IMR-90 (cell line): Measurements from ENCODE around the gene HTR2B. TPM values are rescaled to one million over a fixed set of nuclear protein-coding genes. Genes with fewer than 3 reads are reported as not detected.

Experiments
- ATAC-seq: fragments of 200-7000 bp; cut with Tn5 transposase; 2 replicates; pipeline ENCODE4 v1.9.1; 2020; ENCODE audit warnings: low read depth, mild to moderate bottlenecking, moderate library complexity
- BruUV-seq: library from RNA; stranded (reverse); fragments of 400-500 nt; replicated peaks from 2 replicates; lab custom pipeline; 2021; lab: Mats Ljungman, UMichigan
- CTCF ChIA-PET: fragments of 300-600 bp; formaldehyde crosslinking; extraction: SDS; loops from one replicate; lab custom pipeline; 2021; ENCODE audit warnings: antibody characterized with exemption; lab: Yijun Ruan, JAX
- POLR2A ChIA-PET: fragments of 300-600 bp; sonication (Branson Sonifier 250); formaldehyde crosslinking; loops from one replicate; lab custom pipeline; 2022; ENCODE audit warnings: antibody characterized with exemption; ENCODE audit not compliant: unreplicated experiment; lab: Charles Lee
- DNase-seq: peaks from one replicate; pipeline ENCODE4 v3.0.0; 2013
- H2AFZ ChIP-seq: replicated peaks from 2 replicates; pipeline ENCODE3; 2013; ENCODE audit warnings: low read length, mild to moderate bottlenecking; ENCODE audit not compliant: poor library complexity
- H2AK5ac ChIP-seq: 2 replicates; pipeline ENCODE4 v1.6.1; 2013; ENCODE audit warnings: low read depth, low read length, inconsistent platforms
- H2AK9ac ChIP-seq: replicated peaks from 2 replicates; pipeline ENCODE3; 2013; ENCODE audit warnings: mild to moderate bottlenecking, low read depth, low read length, moderate library complexity; ENCODE audit not compliant: poor library complexity
- H2BK120ac ChIP-seq: 2 replicates; pipeline ENCODE4 v1.6.1; 2013; ENCODE audit warnings: low read depth, low read length, inconsistent platforms
- H2BK15ac ChIP-seq: 3 replicates; pipeline ENCODE4 v1.6.1; 2013; ENCODE audit warnings: low read depth, low read length, inconsistent platforms
- H2BK20ac ChIP-seq: 2 replicates; pipeline ENCODE4 v1.6.1; 2013; ENCODE audit warnings: low read depth, mild to moderate bottlenecking, inconsistent platforms, low read length, moderate library complexity
- H2BK5ac ChIP-seq: 2 replicates; pipeline ENCODE4 v1.6.1; 2013; ENCODE audit warnings: mild to moderate bottlenecking, low read depth, low read length, inconsistent platforms; ENCODE audit not compliant: poor library complexity, severe bottlenecking
- H3K14ac ChIP-seq: replicated peaks from 2 replicates; pipeline ENCODE4 v1.6.1; 2013; ENCODE audit warnings: low read depth, low read length, inconsistent platforms
- H3K18ac ChIP-seq: 2 replicates; pipeline ENCODE4 v1.6.1; 2013; ENCODE audit warnings: low read depth, low read length, control low read depth
- H3K23ac ChIP-seq: 2 replicates; pipeline ENCODE4 v1.6.1; 2013; ENCODE audit warnings: low read depth, low read length, inconsistent platforms
- H3K27ac ChIP-seq: 2 replicates; pipeline ENCODE4 v1.5.1; 2013; ENCODE audit warnings: mild to moderate bottlenecking, control low read depth, low read length; ENCODE audit not compliant: insufficient read depth
- H3K27me3 ChIP-seq: 2 replicates; pipeline ENCODE4 v1.6.1; 2013; ENCODE audit warnings: low read length; ENCODE audit not compliant: control insufficient read depth, insufficient read depth
- H3K36me3 ChIP-seq: 2 replicates; pipeline ENCODE4 v1.6.1; 2013; ENCODE audit warnings: low read length, mixed read lengths; ENCODE audit not compliant: control insufficient read depth, insufficient read depth
- H3K4ac ChIP-seq: 2 replicates; pipeline ENCODE4 v1.6.1; 2013; ENCODE audit warnings: low read depth, low read length, inconsistent platforms
- H3K4me1 ChIP-seq: 2 replicates; pipeline ENCODE4 v1.6.1; 2013; ENCODE audit warnings: low read length, mixed read lengths; ENCODE audit not compliant: control insufficient read depth, insufficient read depth
- H3K4me2 ChIP-seq: 2 replicates; pipeline ENCODE4 v1.6.1; 2013; ENCODE audit warnings: low read depth, mild to moderate bottlenecking, control low read depth, low read length, moderate library complexity
- H3K4me3 ChIP-seq: 2 replicates; pipeline ENCODE4 v1.5.1; 2013; ENCODE audit warnings: low read depth, mild to moderate bottlenecking, control low read depth, low read length, moderate library complexity; ENCODE audit not compliant: insufficient read depth
- H3K56ac ChIP-seq: 2 replicates; pipeline ENCODE4 v1.6.1; 2013; ENCODE audit warnings: low read length, inconsistent platforms; ENCODE audit not compliant: insufficient read depth; ENCODE audit errors: extremely low read depth
- H3K79me1 ChIP-seq, 2 experiments: 2 replicates each; pipeline ENCODE4 v1.6.1; 2013; ENCODE audit warnings: low read length in 2 of 2, inconsistent platforms in 1 of 2, low read depth in 1 of 2
- H3K9ac ChIP-seq: 2 replicates; pipeline ENCODE4 v1.6.1; 2013; ENCODE audit warnings: low read depth, low read length, control low read depth
- H3K9me1 ChIP-seq: 2 replicates; pipeline ENCODE4 v1.6.1; 2013; ENCODE audit warnings: low read length, inconsistent platforms; ENCODE audit not compliant: insufficient read depth
- H3K9me3 ChIP-seq: 2 replicates; pipeline ENCODE4 v1.6.1; 2013; ENCODE audit warnings: low read length; ENCODE audit not compliant: control insufficient read depth, insufficient read depth
- H4K20me1 ChIP-seq: 2 replicates; pipeline ENCODE4 v1.6.1; 2013; ENCODE audit warnings: low read length, inconsistent platforms; ENCODE audit not compliant: insufficient read depth
- H4K5ac ChIP-seq: 2 replicates; pipeline ENCODE4 v1.6.1; 2013; ENCODE audit warnings: mild to moderate bottlenecking, low read depth, low read length, control low read depth
- H4K8ac ChIP-seq, 2 experiments: 2 replicates each; pipeline ENCODE4 v1.6.1; 2013; ENCODE audit warnings: low read depth in 2 of 2, low read length in 2 of 2, control low read depth in 1 of 2, inconsistent platforms in 1 of 2
- H4K91ac ChIP-seq: 2 replicates; pipeline ENCODE4 v1.6.1; 2013; ENCODE audit warnings: low read depth, low read length, inconsistent platforms; ENCODE audit not compliant: insufficient read depth
- BHLHE40 ChIP-seq: fragments of 150-350 bp; IDR thresholded peaks from 2 replicates; pipeline ENCODE4 v1.6.1; 2016; ENCODE audit warnings: mild to moderate bottlenecking, low read depth, low read length
- CEBPB ChIP-seq: IDR thresholded peaks from 2 replicates; pipeline ENCODE4 v1.6.1; 2012; ENCODE audit warnings: low read depth, low read length, improper control_type of control experiment
- CHD1 ChIP-seq: IDR thresholded peaks from 2 replicates; pipeline ENCODE4 v1.6.1; 2012; ENCODE audit warnings: low read depth, low read length, improper control_type of control experiment
- CTCF ChIP-seq: conservative IDR thresholded peaks from 2 replicates; pipeline ENCODE4 v1.5.1; 2012; ENCODE audit warnings: mild to moderate bottlenecking, low read depth, low read length, improper control_type of control experiment
- ELK1 ChIP-seq: fragments of 150-350 bp; IDR thresholded peaks from 2 replicates; pipeline ENCODE4 v1.6.1; 2016; ENCODE audit warnings: low read depth, mild to moderate bottlenecking, low read length, moderate library complexity, borderline replicate concordance
- FOS ChIP-seq: fragments of 150-350 bp; IDR thresholded peaks from 2 replicates; pipeline ENCODE4 v1.6.1; 2016; ENCODE audit warnings: low read depth, low read length
- MAFK ChIP-seq: IDR thresholded peaks from 2 replicates; pipeline ENCODE4 v1.6.1; 2012; ENCODE audit warnings: low read depth, low read length, improper control_type of control experiment
- MAZ ChIP-seq: IDR thresholded peaks from 2 replicates; pipeline ENCODE4 v1.6.1; 2012; ENCODE audit warnings: low read depth, mild to moderate bottlenecking, low read length, improper control_type of control experiment, moderate library complexity, borderline replicate concordance
- MXI1 ChIP-seq: IDR thresholded peaks from 2 replicates; pipeline ENCODE4 v1.6.1; 2012; ENCODE audit warnings: low read depth, mild to moderate bottlenecking, low read length, moderate library complexity, borderline replicate concordance
- NFE2L2 ChIP-seq: fragments of 150-350 bp; IDR thresholded peaks from 2 replicates; pipeline ENCODE4 v1.6.1; 2016; ENCODE audit warnings: low read depth, mild to moderate bottlenecking, low read length
- POLR2A ChIP-seq: IDR thresholded peaks from 2 replicates; pipeline ENCODE4 v1.6.1; 2012; ENCODE audit warnings: mild to moderate bottlenecking, low read depth, low read length
- RAD21 ChIP-seq: IDR thresholded peaks from 2 replicates; pipeline ENCODE4 v1.6.1; 2012; ENCODE audit warnings: low read length, improper control_type of control experiment
- RCOR1 ChIP-seq: IDR thresholded peaks from 2 replicates; pipeline ENCODE4 v1.6.1; 2012; ENCODE audit warnings: mild to moderate bottlenecking, low read length, improper control_type of control experiment; ENCODE audit not compliant: insufficient replicate concordance
- USF2 ChIP-seq: fragments of 150-350 bp; IDR thresholded peaks from 2 replicates; pipeline ENCODE4 v1.6.1; 2017; ENCODE audit warnings: mild to moderate bottlenecking, antibody characterized with exemption, low read length, low read depth
- WGBS, 2 experiments: methylation state at CpG; one replicate each; pipeline versions ENCODE4 v1.1.5 to v1.1.7; 2013; ENCODE audit warnings: missing lambda C conversion rate in 2 of 2; ENCODE audit not compliant: insufficient read length in 1 of 2; ENCODE audit errors: extremely low coverage in 2 of 2; 5-methylcytosine and 5-hydroxymethylcytosine counted together
- dilution Hi-C: fragments of 300-500 bp; cut with HindIII; formaldehyde crosslinking; loops from one replicate; pipeline ENCODE4 v1.14.3; 2018; ENCODE audit warnings: low sequenced_read_pairs; ENCODE audit not compliant: unreplicated experiment
- in situ Hi-C: fragments of 300-500 bp; cut with MboI; formaldehyde crosslinking; loops from 3 replicates; pipeline ENCODE4 v1.14.3; 2019; ENCODE audit warnings: low sequenced_read_pairs, inconsistent platforms, mixed read lengths
- intact Hi-C: fragments of 100-400 bp; cut with micrococcal nuclease; formaldehyde crosslinking; loops from 2 replicates; pipeline ENCODE4 v1.10.0; 2022
- polyA plus RNA-seq, 3 experiments: library from polyadenylated mRNA; depleted of rRNA; stranded (reverse); fragments of >200 nt; gene quantifications; 2 replicates each; pipeline ENCODE4 v1.2.3, GENCODE V29; 2012; ENCODE audit warnings: low replicate concordance in 1 of 3
- total RNA-seq: library from RNA; depleted of rRNA; stranded (reverse); fragments of >200 nt; gene quantifications from 2 replicates; pipeline ENCODE4 v1.2.3, GENCODE V29; 2012

The HTR2B gene
- total and polyA plus RNA-seq, 2 of the 4 experiments (the other 2 are of a cell fraction) = 0.26 to 0.72 TPM

GRCh38 chr2:231138699-231139098, 13.9 kb upstream of the HTR2B start:
- intact Hi-C loops = no loop called here
- Histone ChIP-seq H3K9me1 (no peaks in the 10 kb centered on the region; the same call in 1 of the 2 replicates), H2AFZ (no peak overlapping the region), H3K4me1 (peaks cover 5% of the 10 kb centered on the region), H3K4me2 (peak overlapping the region; percentile 48), H4K20me1 (no peaks in the 10 kb centered on the region), H3K4ac (peak overlapping the region; percentile 63; the same call in 1 of the 2 replicates), H4K91ac (peak overlapping the region; percentile 5; the same call in 1 of the 2 replicates), H3K23ac (no peak overlapping the region), H2BK120ac (peak overlapping the region; percentile 43; the same call in 1 of the 2 replicates), H3K14ac (0 out of 2 replicates have a peak overlapping the region, but pooled peaks have one; percentile 22), H2AK9ac (no peak overlapping the region), H2BK15ac (no peak overlapping the region; the same call in 2 of the 3 replicates), H2BK5ac (no peak overlapping the region), H3K9ac (no peak overlapping the region), H2AK5ac (peak overlapping the region; percentile 51; the same call in 1 of the 2 replicates), H3K27me3 (no peaks in the 10 kb centered on the region), H4K8ac (peak overlapping the region in 1 of 2 experiments; percentile 38; a peak in 1 of 4 replicates), H3K27ac (peak overlapping the region; percentile 50; the same call in 1 of the 2 replicates), H3K18ac (peak overlapping the region; percentile 34), H3K36me3 (no peaks in the 10 kb centered on the region; the same call in 1 of the 2 replicates), H2BK20ac (peak overlapping the region; percentile 13; the same call in 1 of the 2 replicates), H3K79me1 (peaks cover 16 to 47% of the 10 kb centered on the region in 2 experiments; a peak in 3 of 4 replicates), H3K9me3 (no peaks in the 10 kb centered on the region), H3K56ac (no peak overlapping the region), H3K4me3 (no peak overlapping the region), H4K5ac (peak overlapping the region; percentile 33; the same call in 1 of the 2 replicates)
- CTCF ChIA-PET = interaction anchor here (0.9 to 1.1 kb wide), 2 partner anchors 9 kb away, joined by 3 read pairs; no protein-coding TSS in a partner anchor
- WGBS, 2 experiments = no CpG with 5 or more reads among the region's 8 CpGs
- TF ChIP-seq ELK1 (no peak), USF2 (no peak), FOS (no peak), NFE2L2 (no peak), MAZ (no peak), CHD1 (no peak), MAFK (no peak), RCOR1 (no peak), POLR2A (no peak), CTCF (no peak), MXI1 (no peak), BHLHE40 (no peak), CEBPB (no peak), RAD21 (no peak)
- dilution Hi-C loops = no loop called here
- peak; percentile 77 for DNase-seq
- in situ Hi-C loops = no loop called here
- ATAC-seq = peak; percentile 67
- POLR2A ChIA-PET = no interaction called here
- BruUV-seq = no TSS peak
